Psoas muscle (tissue), 8 donors: Measurements from ENCODE around the gene NLRP5. TPM values are rescaled to one million over a fixed set of nuclear protein-coding genes. Genes with fewer than 3 reads are reported as not detected.

Source experiments
- ATAC-seq, 4 donors: fragments of 200-7000 bp; cut with Tn5 transposase; one replicate each; pipeline ENCODE4 v1.9.1; 2020; ENCODE audit warnings: moderate library complexity in 3 of 4, mild to moderate bottlenecking in 2 of 4
- DNase-seq, 2 donors: peaks; one replicate each; pipeline ENCODE4 v3.0.0-alpha.2; 2020
- H3K27ac ChIP-seq: fragments of 200-600 bp; one replicate; pipeline ENCODE4 v1.8.0; 2022
- H3K27me3 ChIP-seq, 3 donors: fragments of 200-600 bp in 1 of 3; one replicate each; pipeline versions ENCODE4 v1.6.1 to v1.8.0; 2013 to 2022; ENCODE audit warnings: low read length in 2 of 3, mild to moderate bottlenecking in 2 of 3, moderate library complexity in 1 of 3; ENCODE audit not compliant: insufficient read depth in 3 of 3
- H3K36me3 ChIP-seq, 2 donors: fragments of 200-600 bp in 1 of 2; one replicate each; pipeline versions ENCODE4 v1.6.1 to v1.8.0; 2013 to 2022; ENCODE audit warnings: low read depth in 1 of 2, mild to moderate bottlenecking in 1 of 2, moderate library complexity in 1 of 2; ENCODE audit not compliant: insufficient read depth in 1 of 2
- H3K4me1 ChIP-seq: fragments of 200-600 bp; one replicate; pipeline ENCODE4 v1.8.0; 2022
- H3K4me3 ChIP-seq: fragments of 200-600 bp; one replicate; pipeline ENCODE4 v1.8.0; 2022; ENCODE audit warnings: mild to moderate bottlenecking
- H3K9me3 ChIP-seq: fragments of 200-600 bp; one replicate; pipeline ENCODE4 v1.8.0; 2022
- CTCF ChIP-seq: fragments of 200-600 bp; IDR thresholded peaks from one replicate; pipeline ENCODE4 v1.8.0; 2022; ENCODE audit warnings: antibody characterized with exemption
- WGBS, 3 donors: extraction: QIAGEN DNeasy Blood & Tissue Kit; methylation state at CpG; one replicate each; pipeline versions ENCODE4 v1.1.6 to v1.1.7; 2013; 5-methylcytosine and 5-hydroxymethylcytosine counted together
- intact Hi-C, 2 donors: fragments of 100-400 bp; cut with DNase I; formaldehyde crosslinking; loops; one replicate each; pipeline versions ENCODE4 v1.11.0 to v1.14.2; 2022
- polyA plus RNA-seq, 3 donors: library from polyadenylated mRNA; stranded (reverse); fragments of 200-250 nt; gene quantifications; one replicate each; pipeline ENCODE4 v1.2.3, GENCODE V29; 2013
- total RNA-seq, 4 donors: library from RNA; stranded (reverse); fragmentation: NEBNext Ultra II Directional in 2 of 4; extraction: Animal tissue kit (Norgen Biotek cat#: 25700) in 2 of 4; gene quantifications; one replicate each; pipeline versions ENCODE4 v1.2.1 to v1.2.4, GENCODE V29; 2021 to 2023
- donor health status: healthy with polysubstance abuse.
- donor health status: DM: no; HTN: no; CAD: no; lungs with moderate emphysema.
- donor health status: Bipolar disorder and iron deficiency.
- donor health status: healthy.
- donor health status: DM: yes; HTN: yes; CAD: no.
- donor health status: DM: no; HTN: no; CAD: no.
- donor health status: DM: no; HTN: no; CAD: no.
- donor health status: DM: yes; HTN: yes; CAD: no.

NLRP5 gene
- total and polyA plus RNA-seq, 7 donors: not detected

- Histone ChIP-seq H3K4me1 (no peaks in the 10 kb centered on the region), H3K27ac (no peak overlapping the region), H3K9me3 (no peaks in the 10 kb centered on the region), H3K27me3 (no peaks in the 10 kb centered on the region), H3K4me3 (no peak overlapping the region), H3K36me3 (no peaks in the 10 kb centered on the region)
- no peak for DNase-seq
- no peak for ATAC-seq
- no peak for TF ChIP-seq CTCF
- 87 to 93% (median 92%) methylated on average over 7 of the region's 7 CpGs for WGBS, 3 donors
- intact Hi-C loops: no loop called here
These were observed 30.1 kb upstream of the NLRP5 start for GRCh38 chr19:55956431-55956830.

GRCh38 chr19:55958356-55958755, 28.2 kb upstream of the NLRP5 start:
- 65 to 75% (median 73%) methylated on average over 4 of the region's 4 CpGs for WGBS, 3 donors
- TF ChIP-seq CTCF: no peak
- DNase-seq (no peak), ATAC-seq (no peak)
- H3K4me3 ChIP-seq: no peak overlapping the region
- H3K9me3 ChIP-seq: no peaks in the 10 kb centered on the region
- no peaks in the 10 kb centered on the region for H3K27me3 ChIP-seq
- H3K4me1 ChIP-seq: no peaks in the 10 kb centered on the region
- H3K36me3 ChIP-seq: no peaks in the 10 kb centered on the region
- H3K27ac ChIP-seq: no peak overlapping the region
- intact Hi-C loops: no loop called here

- no peak for ATAC-seq
These were observed 26.4 kb upstream of the NLRP5 start for GRCh38 chr19:55959996-55960675.

GRCh38 chr19:55962186-55962585, 24.4 kb upstream of the NLRP5 start:
- H3K4me1 ChIP-seq: no peaks in the 10 kb centered on the region
- WGBS, 3 donors: 89 to 92% (median 90%) methylated on average over 10 of the region's 10 CpGs
- H3K27ac ChIP-seq: no peak overlapping the region
- ATAC-seq: no peak
- no peaks in the 10 kb centered on the region for H3K9me3 ChIP-seq
- TF ChIP-seq CTCF: no peak
- H3K36me3 ChIP-seq: no peaks in the 10 kb centered on the region
- DNase-seq: no peak
- H3K27me3 ChIP-seq: no peaks in the 10 kb centered on the region
- intact Hi-C loops: no loop called here
- no peak overlapping the region for H3K4me3 ChIP-seq

More at GRCh38 chr19:55959996-55960675, 26.4 kb upstream of the NLRP5 start:
- H3K36me3 ChIP-seq: no peaks in the 10 kb centered on the region
- H3K9me3 ChIP-seq: no peaks in the 10 kb centered on the region
- H3K27me3 ChIP-seq: no peaks in the 10 kb centered on the region
- intact Hi-C loops: no loop called here
- no peak for DNase-seq
- no peak overlapping the region for H3K4me3 ChIP-seq
- TF ChIP-seq CTCF: no peak
- 84 to 88% (median 84%) methylated on average over 6 of the region's 6 CpGs for WGBS, 3 donors
- no peak overlapping the region for H3K27ac ChIP-seq
- H3K4me1 ChIP-seq: no peaks in the 10 kb centered on the region

- no peak for TF ChIP-seq CTCF
- no peak for ATAC-seq
- Histone ChIP-seq H3K36me3 (no peaks in the 10 kb centered on the region), H3K4me3 (no peak overlapping the region), H3K9me3 (no peaks in the 10 kb centered on the region), H3K27me3 (no peaks in the 10 kb centered on the region), H3K27ac (no peak overlapping the region), H3K4me1 (no peaks in the 10 kb centered on the region)
- 30 to 37% (median 32%) methylated on average over 3 of the region's 3 CpGs for WGBS, 3 donors
- DNase-seq: no peak
- intact Hi-C loops: no loop called here
These were observed 12.6 kb upstream of the NLRP5 start for GRCh38 chr19:55973982-55974381.
